Measurements from ENCODE around the gene TOMM7. TPM values are rescaled to one million over a fixed set of nuclear protein-coding genes. Genes with fewer than 3 reads are reported as not detected.

The TOMM7 gene
- total RNA-seq, 1 experiment from 2014 or later = 295 TPM

GRCh38 chr7:22842383-22842941, 19.8 kb upstream of the TOMM7 start:
- no peaks in the 10 kb centered on the region for H3K36me3 ChIP-seq (ENCODE audit: control insufficient read depth, insufficient read depth, low read length)
- DNase-seq (ENCODE audit: low read depth, low spot score) = no peak
- no peak overlapping the region for H3K27ac ChIP-seq (ENCODE audit: low read length)

DNA sequence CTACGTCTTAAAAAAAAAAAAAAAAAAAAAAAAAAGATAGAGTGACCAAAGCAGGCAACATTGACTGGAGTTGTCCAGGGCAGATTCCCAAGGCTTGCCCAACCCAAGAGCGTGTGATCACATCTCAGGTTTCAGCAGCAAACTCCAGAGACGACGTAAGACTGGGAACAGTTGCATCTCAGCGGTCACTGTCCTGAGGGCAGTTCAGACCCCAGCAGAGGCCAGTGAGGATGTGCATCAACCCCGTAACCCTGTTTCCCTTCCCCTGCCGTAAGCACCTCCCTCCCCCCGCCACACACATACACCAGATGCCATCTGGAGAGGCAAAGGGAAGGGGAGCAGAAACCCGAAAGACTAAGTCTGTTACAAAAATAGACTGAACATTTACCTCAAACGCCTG, 19.3 kb upstream of the TOMM7 start:
- CTCF ChIA-PET = no interaction called here

More at GRCh38 chr7:22842383-22842941, 19.8 kb upstream of the TOMM7 start:
- intact Hi-C loops (cut with micrococcal nuclease; ENCODE audit: unreplicated experiment) (no loop called here), in situ Hi-C loops (cut with HindIII; ENCODE audit: low pct_unique_long_range_greater_than_20kb, low sequenced_read_pairs) (no loop called here)
- Histone ChIP-seq H3K4me3 (ENCODE audit: low read depth in 2 of 2, low read length in 2 of 2) (no peak overlapping the region), H3K4me1 (ENCODE audit: control insufficient read depth, insufficient read depth, low read length) (no peaks in the 10 kb centered on the region), H3K27me3 (ENCODE audit: control insufficient read depth, insufficient read depth, low read length) (no peaks in the 10 kb centered on the region), H3K9me3 (ENCODE audit: control insufficient read depth, insufficient read depth, low read depth, low read length) (no peaks in the 10 kb centered on the region)
- BruUV-seq (replicated peaks) = no TSS peak
- ChIA-PET CTCF (no interaction called here), POLR2A (no interaction called here)
- no peak for ATAC-seq
- TF ChIP-seq POLR2AphosphoS5 (IDR thresholded peaks at IDR 0.05; ENCODE audit: low read depth, low read length) = no peak
- no peak for TF ChIP-seq TCF7L2 (IDR thresholded peaks at IDR 0.05; ENCODE audit: low read depth, low read length)
- TF ChIP-seq, protein P1, sequence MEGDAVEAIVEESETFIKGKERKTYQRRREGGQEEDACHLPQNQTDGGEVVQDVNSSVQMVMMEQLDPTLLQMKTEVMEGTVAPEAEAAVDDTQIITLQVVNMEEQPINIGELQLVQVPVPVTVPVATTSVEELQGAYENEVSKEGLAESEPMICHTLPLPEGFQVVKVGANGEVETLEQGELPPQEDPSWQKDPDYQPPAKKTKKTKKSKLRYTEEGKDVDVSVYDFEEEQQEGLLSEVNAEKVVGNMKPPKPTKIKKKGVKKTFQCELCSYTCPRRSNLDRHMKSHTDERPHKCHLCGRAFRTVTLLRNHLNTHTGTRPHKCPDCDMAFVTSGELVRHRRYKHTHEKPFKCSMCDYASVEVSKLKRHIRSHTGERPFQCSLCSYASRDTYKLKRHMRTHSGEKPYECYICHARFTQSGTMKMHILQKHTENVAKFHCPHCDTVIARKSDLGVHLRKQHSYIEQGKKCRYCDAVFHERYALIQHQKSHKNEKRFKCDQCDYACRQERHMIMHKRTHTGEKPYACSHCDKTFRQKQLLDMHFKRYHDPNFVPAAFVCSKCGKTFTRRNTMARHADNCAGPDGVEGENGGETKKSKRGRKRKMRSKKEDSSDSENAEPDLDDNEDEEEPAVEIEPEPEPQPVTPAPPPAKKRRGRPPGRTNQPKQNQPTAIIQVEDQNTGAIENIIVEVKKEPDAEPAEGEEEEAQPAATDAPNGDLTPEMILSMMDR (IDR thresholded peaks at IDR 0.05) = no peak
- no peak for TF ChIP-seq REST (IDR thresholded peaks at IDR 0.05; ENCODE audit: insufficient read depth in 1 of 2, low read depth in 2 of 2, low read length in 1 of 2)
- no peak for TF ChIP-seq SIN3A (IDR thresholded peaks at IDR 0.05; ENCODE audit: borderline replicate concordance, insufficient read depth, low read depth, low read length)

More for the DNA sequence above, 19.3 kb upstream of the TOMM7 start:
- intact Hi-C loops (cut with micrococcal nuclease; ENCODE audit: unreplicated experiment) (no loop called here), in situ Hi-C loops (cut with HindIII; ENCODE audit: low pct_unique_long_range_greater_than_20kb, low sequenced_read_pairs) (no loop called here)
- POLR2A ChIA-PET = no interaction called here
- Histone ChIP-seq H3K4me3 (ENCODE audit: low read depth in 2 of 2, low read length in 2 of 2) (no peak overlapping the region), H3K27ac (ENCODE audit: low read length) (no peak overlapping the region), H3K9me3 (ENCODE audit: control insufficient read depth, insufficient read depth, low read depth, low read length) (no peaks in the 10 kb centered on the region), H3K27me3 (ENCODE audit: control insufficient read depth, insufficient read depth, low read length) (no peaks in the 10 kb centered on the region), H3K36me3 (ENCODE audit: control insufficient read depth, insufficient read depth, low read length) (no peaks in the 10 kb centered on the region), H3K4me1 (ENCODE audit: control insufficient read depth, insufficient read depth, low read length) (no peaks in the 10 kb centered on the region; the same call in 1 of the 2 replicates)
- no peak for ATAC-seq
- no TSS peak for BruUV-seq (replicated peaks)
- DNase-seq (ENCODE audit: low read depth, low spot score) = no peak
- TF ChIP-seq, protein P1 (IDR thresholded peaks at IDR 0.05) = no peak
- no peak for TF ChIP-seq POLR2AphosphoS5 (IDR thresholded peaks at IDR 0.05; ENCODE audit: low read depth, low read length)
- TF ChIP-seq REST (IDR thresholded peaks at IDR 0.05; ENCODE audit: insufficient read depth in 1 of 2, low read depth in 2 of 2, low read length in 1 of 2) = no peak

Data from Panc1 (cell line).